HK-2 (cell line): ENCODE results near the gene PTPN7.
"Not testable (repeated sequence)": the region's sequence is repeated elsewhere in the genome, so short reads cannot be mapped to it uniquely, and the experiment has no call there.

Experiments used
- DNase-seq: peaks from one replicate; pipeline ENCODE4 v3.0.0-alpha.2; 2018; ENCODE audit not compliant: unreplicated experiment

PTPN7 gene

DNA sequence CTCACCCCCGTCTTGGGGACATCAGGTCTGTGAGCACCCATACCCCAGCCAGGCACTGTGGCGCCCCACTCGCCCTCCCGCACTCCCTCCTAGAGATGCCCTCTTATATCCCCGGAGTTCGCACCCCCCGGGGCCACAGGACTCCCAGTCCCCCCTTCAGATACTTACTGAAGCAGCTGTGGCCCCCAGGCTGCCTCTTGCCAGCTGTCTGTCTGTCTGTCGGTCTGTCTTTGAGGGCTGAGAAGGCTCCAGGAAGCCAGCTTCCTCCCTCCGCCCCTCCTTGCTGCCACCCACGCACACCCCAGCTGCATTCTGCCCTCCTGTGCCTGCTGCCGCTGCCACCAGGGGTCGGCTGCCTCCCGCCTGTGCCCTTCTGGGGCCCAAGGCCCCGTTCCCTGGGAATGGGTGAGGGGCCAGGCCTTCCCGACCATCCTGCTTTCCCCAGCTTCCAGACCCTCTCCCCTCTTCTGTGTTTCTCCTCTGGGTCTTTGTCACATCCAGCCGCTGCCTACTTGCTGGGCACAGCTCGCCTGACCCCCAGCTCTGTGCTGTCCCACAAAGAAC is at the start of gene PTPN7:
TSS of gene PTPN7 (minus strand) at position 226 of the 564 bp plus-strand sequence. CDS start 1,200 bp downstream, outside the sequence.
- no peak for DNase-seq

DNA sequence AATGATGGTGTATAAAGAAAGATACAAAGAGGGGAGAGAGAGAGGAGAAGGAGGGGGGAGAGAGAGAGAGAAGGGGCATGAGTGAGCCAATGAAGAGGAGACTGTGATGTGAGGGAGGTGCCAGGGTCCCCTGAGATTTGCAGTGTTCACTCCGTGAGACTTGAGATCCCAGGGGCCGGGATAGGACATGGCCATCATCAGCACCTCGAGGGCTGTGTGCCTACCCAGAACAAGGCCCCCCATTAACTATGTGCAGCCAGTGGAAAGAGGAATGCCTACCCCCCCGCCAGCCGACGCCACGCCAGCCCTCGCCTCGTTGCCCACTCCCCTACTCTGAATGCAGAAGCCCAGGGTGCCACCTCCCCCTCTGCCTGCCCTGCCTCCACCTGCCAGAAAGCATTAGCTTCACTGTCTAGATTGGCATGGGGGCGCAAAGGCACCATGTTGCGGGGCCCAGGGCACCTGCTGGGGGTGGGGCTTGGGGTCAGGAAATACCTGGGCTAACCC is 48.0 kb upstream of the PTPN7 start:
- DNase-seq: no peak

DNA sequence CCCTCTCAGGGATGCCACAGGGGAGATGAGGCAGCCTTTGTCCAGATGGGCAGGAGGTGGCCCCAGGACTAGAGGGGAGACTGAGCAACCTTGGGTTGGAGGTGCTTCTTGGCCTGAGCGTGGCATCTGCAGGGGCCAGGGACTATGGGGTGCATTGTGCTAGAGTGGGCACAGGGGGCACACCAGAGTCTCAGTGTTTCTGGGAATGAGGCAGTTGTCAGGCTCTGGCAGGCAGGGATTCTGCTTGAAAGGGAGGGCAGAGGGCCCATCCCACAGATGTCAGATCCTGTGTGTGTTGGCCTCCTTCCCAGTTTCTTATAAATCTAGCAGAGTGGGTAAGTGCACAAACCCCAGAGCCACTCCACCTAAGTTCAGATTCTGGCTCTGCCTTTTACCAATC is 46.9 kb upstream of the PTPN7 start:
- no peak for DNase-seq

DNA sequence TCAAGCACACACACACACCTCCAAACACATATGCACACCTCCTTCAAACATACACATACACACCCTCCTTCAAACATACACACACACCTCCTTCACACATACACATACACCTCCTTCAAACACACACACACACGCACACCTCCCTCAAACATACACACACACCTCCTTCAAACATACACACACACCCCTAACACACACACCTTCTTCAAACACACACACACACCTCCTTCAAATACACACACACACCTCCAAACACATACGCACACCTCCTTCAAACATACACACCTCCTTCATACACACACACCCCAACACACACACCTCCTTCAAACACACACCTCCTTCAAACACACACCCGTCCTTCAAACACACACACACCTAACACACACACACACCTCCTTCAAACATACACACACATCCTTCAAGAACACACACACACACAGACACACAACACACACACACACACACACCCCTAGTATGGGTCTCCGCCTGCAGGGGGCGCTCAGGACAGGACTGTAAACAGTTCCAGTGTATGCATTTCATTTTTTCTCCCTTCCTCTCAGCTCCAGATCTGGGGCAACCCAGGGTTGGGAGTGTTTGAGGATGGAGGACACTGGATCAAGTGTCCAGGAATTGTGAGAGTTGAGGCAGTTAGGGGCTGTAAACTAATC is 45.3 kb upstream of the PTPN7 start:
- DNase-seq: no peak

DNA sequence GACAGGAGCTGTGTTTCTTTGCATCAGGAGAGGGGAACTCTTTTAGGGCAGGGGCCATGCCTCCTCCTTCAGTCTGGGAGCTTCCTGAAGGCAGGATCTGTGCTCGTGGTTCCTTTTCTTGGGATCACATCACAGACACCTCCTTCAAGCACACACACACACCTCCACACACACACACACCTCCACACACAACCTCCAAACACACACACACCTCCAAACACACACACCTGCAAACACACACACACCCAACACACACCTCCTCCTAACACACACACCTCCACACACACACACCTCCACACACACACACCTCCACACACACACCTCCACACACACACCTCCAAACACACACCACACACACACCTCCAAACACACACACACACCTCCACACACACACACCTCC is 43.7 kb upstream of the PTPN7 start:
- no peak for DNase-seq

DNA sequence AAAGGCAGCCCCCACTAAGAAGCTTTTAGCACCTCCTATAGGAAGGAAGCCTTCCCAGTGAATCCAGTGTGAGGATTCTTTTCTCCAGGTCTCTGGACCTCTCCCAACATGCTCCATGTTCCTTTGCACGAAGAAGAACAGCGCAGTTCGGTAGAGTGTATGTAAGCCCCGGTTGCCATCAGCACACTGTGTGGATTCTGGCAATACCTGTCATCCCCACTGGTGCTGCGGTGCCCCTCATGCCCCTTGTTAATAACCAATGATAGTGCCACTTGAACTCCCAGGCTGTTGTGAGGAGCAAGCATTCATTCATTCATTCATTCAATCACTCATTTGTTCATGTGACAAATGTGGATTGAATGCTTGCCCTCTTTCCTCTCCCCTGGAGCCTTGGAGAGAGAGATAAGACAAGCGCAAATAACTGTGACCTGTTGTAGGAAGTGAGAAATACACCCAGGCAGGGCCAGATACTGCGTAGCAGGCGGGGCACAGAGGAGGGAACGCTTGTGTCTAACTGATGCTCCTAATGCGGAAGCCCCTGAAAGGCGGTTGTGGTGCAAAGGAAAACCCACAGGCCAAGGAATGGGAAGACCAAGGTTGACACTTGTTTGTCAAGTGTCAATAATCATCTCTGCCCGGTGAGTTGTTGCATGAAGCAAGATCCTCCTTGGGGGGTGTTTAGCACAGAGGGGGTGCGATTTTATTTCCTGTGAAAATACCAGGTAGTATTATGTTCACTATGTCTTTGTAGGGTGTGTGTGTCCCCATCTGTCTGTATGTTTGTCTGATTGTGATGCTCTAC is 43.0 kb upstream of the PTPN7 start:
- DNase-seq: no peak

DNA sequence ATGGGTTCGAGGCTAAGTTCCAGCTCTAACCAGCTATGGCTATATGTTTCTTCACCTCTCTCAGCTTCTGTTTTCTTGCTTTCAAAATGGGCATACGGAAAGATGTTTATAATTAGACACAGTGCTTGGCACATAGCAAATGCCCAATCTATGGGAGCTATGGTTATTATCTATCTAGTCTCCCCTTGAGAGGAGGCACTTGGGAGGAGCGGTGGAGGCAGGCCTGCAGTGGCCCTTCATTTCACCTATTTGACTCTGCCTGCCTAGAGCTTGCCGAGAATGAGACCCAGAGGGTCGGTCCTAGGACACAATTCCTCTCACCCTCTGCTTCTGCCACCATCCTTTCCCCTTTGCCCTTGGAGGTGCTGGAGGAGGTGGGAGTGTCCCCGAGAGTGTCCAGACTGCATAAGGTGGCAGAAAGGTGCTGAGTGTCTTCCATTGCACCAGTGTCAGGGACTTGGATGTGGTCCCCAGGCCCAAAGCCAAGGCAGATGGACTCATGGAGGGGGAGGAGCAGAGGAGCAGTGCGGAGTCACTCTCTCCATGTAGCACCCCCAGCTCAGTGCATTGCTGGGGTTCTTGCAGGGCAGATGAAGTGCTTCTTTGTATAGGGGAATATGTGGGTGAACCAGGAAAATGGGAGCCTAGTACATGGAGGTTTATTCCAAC is 42.2 kb upstream of the PTPN7 start:
- DNase-seq: no peak

DNA sequence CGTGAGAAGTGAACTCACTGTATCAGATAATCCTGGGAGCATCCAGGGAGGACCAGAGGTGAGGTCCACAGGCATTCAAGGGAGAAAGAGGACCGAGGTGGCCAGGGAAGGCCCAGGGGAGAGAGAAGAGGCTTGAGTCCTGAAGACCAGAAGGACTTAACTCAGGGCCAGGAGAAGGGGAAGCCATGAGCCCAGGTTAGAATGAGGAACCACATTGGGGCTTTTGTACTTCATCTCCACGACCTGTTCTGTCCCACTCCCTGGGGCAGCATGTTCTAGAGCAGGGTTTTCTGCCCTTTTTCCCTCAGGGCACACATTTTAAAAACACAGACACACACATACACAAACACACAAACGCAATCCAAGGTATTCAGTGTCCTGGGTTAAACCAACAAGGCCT is 41.6 kb upstream of the PTPN7 start:
- DNase-seq: no peak

DNA sequence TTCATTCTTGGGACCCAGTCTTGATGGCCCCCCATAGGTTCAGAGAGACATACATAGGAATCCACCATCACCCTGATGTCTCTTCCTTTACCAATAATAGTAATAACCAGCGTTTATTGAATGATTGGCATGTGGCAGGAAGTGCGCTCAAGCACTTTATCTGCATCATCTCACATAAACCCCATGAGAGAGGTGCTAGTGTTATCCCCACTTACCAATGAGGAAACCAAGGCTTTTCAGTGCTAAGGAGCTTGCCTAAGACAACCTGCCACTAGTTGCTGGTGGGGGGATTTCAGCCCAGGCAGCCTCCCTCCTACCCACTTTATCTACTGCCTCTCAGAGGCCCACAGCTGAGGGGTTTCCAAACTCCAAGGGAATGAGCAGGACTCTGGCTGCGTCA is 40.9 kb upstream of the PTPN7 start:
- DNase-seq: no peak

DNA sequence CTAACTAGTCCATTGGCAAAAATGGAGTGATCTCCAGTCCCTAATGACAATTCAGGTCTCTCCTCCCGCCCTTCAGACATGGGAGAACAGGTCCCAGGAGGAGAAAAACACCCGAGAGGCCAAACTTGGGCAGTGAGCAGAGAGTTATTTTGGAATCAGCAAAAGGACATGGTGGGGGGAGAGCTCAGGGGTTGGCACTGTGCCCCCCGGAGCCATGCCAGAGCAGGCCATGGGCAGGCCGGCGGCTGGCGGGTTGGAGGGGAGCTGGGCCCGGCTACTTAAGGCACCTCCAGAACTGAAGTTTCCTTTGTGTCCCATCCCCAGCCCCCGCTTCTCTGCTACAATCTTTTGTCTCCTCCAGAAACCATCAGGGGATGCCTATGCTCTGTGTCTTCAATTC is 40.3 kb upstream of the PTPN7 start:
- no peak for DNase-seq

DNA sequence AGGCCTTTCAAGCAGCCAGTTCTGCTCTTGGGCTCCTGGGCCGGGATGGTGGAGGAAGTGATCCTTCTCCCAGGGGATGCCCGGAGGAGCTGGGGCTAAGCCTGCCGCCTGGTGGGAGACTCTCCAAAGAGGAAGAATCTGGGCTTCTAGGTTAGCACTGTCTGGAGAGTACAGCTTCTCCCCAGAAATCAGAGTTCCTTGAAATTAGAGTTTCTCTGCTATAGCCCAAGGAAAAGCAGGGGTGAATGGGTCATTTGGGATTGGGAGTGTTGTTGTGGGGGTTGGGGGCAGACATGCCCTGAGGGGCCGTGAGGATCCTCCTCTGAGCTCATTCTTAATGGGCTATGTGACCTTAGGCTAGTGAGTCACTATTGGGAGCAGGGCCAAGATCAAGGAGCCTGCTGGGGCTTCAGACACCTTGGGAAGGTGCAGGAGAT is 39.7 kb upstream of the PTPN7 start:
- DNase-seq: no peak

DNA sequence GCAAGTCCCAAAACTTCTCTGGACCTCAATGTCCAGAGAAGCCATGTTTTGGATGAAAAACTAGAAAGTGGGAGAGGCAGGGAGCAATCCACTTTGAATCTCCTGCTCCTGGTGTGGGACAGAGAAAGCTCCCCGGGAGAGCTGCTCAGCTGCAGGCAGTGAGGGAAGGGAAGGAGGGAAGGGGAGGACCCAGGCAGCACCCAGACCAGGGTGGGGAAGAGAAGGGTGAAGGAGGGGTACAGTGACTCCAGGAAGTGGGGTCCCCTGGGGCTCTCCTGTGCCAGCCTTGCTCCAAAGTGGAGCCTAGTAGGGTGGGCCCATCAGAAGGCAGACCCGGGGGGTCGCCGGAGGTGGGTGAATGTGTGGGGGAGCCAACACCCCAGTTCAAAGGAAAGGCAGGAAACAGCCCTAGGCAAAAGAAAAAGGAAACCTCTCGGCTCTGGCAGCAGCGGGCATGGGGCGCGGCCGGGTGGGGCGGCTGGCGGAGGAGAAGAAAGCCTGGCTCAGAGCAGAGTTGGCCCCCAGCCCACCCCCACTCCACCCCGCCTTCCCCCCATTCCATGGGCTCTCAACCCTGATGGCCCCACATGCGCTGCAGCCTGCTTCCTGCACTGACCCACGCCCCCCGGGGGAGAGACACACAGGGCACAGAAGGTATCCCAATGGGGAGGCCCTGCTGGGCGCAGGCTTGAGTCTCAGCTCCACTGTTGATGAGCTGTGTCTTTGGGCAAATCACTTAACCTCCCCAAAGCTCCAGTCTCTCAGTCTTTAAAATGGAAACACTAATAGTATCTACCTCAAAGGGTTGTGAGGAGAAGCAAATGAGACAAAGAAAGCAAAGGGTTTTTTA is 38.9 kb upstream of the PTPN7 start:
- no peak for DNase-seq

DNA sequence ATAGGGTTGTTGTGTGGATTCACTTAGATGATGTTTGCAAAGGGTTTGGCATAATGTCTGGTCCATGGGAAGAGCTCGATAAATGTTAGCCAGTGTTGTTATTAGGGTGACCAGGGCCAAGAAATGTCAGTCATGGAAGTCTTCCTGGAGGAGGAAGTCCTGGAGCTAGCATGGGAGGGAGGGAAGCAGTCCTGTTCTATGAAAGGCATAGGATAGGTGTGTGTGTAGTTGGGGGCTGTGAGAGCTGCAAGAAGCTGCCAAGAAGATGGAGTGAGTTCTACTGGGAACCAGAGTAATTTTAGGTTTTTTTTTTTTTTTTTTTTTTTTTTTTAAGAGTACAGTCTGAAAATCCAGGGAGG is 37.9 kb upstream of the PTPN7 start:
- no peak for DNase-seq

DNA sequence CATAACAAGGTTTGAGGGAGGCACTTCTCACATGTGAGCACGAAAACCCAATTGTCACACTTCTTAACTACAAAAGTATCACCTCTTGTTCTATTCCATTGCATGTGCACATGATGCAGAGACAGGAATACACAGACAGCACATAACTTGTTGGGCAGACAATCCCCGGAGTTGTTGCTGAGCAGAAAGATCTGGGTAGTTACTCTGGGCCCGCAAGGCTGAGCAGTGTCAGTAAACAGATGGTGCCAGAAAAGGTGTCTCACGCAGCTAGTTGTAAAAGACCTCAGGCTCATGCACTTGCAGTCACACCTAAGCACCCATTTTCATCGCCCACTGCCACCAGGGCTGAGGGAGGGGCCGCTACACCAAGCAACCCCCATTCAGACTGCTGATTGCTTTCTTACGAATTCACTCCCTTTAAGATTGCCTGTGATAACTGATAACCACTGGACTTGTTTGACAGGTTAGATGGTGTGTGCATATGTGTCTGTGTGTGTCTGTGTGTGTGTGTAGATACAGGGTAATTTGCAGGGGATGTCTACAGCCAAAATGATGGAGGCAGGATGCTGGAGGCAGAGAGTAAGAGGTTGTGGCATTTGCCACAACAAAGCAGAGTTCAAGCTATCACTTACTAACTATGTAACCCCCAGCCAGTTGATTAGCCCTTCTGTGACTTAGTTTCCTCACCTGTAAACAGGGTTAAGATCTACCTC is 37.4 kb upstream of the PTPN7 start:
- no peak for DNase-seq

DNA sequence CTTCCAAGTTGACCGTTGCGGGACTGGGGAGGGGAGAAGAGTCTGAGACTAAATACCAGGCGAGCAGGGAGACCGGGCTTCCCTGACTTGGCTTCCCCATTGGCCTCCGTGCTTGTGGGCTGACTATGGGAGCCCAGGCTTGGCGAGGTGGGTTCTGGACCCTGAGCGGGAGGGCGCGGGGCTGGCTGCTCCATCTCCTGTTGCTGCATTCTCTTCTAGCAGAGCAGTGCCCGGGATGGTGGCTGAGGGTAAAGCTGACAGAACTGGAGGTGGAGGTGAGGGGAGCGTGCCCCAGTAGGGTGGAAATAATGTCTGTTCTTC is 33.9 kb upstream of the PTPN7 start:
- DNase-seq: no peak

DNA sequence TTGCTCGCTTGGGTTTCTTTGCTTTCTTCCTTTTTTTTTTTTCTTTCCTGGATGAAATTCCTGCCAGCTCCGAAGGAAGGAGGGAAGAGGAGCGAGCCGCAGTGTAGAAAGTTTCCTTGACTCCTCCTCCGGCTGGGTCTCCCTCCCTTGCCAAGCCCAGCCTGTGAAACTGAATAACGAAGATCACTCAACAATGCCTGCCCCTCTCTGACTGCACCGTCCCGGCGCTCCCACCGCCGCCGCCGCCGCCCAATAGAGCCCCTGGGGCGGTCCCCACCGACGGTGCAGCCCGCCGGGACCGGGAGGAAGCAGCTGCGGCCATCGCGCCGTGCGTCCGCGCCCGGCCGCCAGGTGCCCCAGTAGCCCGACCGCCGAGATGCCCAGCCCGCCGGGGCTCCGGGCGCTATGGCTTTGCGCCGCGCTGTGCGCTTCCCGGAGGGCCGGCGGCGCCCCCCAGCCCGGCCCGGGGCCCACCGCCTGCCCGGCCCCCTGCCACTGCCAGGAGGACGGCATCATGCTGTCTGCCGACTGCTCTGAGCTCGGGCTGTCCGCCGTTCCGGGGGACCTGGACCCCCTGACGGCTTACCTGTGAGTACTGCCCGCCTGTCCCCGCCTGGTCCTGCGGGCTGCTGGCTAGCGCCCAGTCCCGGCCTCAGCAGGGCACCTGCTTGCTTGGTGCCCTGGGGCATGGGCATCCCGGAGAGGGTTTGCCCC is 33.4 kb upstream of the PTPN7 start, which contains the start of gene LGR6:
TSS of gene LGR6 (plus strand) at position 186 of the 714 bp plus-strand sequence. CDS start at position 377, 191 bp downstream.
- DNase-seq: no peak

DNA sequence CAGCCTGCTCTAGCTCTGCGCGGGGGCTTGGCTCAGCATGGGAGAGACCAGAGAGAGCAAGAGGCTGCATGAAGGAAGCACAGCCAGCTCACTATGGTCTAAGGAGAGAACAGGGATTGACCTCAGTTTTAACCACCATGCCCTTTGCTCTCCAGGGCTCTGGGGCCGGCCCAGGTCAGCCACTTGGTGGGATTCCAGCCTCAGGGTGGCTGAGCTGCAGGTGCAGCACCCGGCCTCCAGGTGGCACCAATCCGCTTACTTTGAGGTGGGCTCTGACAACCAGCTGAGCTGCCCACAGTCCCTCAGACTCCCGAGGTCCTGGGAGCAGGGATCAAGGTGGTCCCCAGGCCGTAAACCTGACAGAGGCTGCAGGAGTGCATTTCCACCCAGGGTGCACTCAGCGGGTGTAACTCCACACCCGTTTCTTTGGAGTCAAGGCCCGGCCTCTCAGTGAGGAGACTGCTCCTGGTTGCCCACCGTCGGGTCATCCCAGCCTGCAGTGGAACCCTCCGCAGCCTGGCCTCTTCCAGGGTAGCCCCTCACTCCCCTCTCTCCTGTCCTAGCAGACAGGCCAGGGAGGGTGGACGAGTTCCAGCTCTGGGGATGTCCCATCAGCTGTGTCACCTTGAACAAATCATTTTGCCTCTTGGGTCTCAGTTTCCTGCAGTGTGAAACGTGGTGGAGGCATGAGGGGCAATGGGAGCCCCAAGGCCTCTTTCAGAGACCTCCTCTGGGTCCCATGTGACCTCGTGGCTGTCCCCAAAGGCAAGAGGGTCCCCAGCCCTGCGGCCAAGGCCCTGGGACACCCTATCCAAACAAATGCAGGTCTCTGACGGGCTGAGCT is 32.6 kb upstream of the PTPN7 start:
- DNase-seq: peak; percentile 75

DNA sequence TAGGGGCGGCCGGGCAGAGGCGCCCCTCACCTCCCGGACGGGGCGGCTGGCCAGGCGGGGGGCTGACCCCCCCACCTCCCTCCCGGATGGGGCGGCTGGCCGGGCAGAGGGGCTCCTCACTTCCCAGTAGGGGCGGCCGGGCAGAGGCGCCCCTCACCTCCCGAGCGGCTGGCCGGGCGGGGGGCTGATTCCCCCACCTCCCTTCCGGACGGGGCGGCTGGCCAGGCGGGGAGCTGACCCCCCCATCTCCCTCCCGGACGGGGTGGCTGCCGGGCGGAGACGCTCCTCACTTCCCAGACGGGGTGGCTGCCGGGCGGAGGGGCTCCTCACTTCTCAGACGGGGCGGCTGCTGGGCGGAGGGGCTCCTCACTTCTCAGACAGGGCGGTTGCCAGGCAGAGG is 31.0 kb upstream of the PTPN7 start:
- not testable (repeated sequence) for DNase-seq
